Memory B cell (primary cell): ENCODE data around the gene AXDND1.
"Not testable (repeated sequence)": the region's sequence is repeated elsewhere in the genome, so short reads cannot be mapped to it uniquely, and the experiment has no call there.

ENCODE experiments used
- ATAC-seq: fragments of 150-1000 bp; cut with Tn5 transposase; 2 replicates; pipeline ENCODE4 v1.10.0; 2021; ENCODE audit warnings: low read depth, mild to moderate bottlenecking, moderate library complexity
- DNase-seq, 2 donors: peaks; one replicate each; pipeline ENCODE4 v3.0.0; 2022; ENCODE audit warnings: low spot score in 2 of 2
- H3K27ac Mint-ChIP-seq: one replicate; pipeline ENCODE4 v1.8.0; 2022; ENCODE audit warnings: mild to moderate bottlenecking, moderate library complexity, mixed read lengths
- H3K27me3 Mint-ChIP-seq: one replicate; pipeline ENCODE4 v1.8.0; 2022; ENCODE audit warnings: mixed read lengths
- H3K36me3 Mint-ChIP-seq: one replicate; pipeline ENCODE4 v1.8.0; 2022; ENCODE audit warnings: mild to moderate bottlenecking, mixed read lengths
- H3K4me1 Mint-ChIP-seq: one replicate; pipeline ENCODE4 v1.8.0; 2022; ENCODE audit warnings: mixed read lengths
- H3K4me3 Mint-ChIP-seq: one replicate; pipeline ENCODE4 v1.8.0; 2022; ENCODE audit warnings: mild to moderate bottlenecking, moderate library complexity, mixed read lengths
- H3K9me3 Mint-ChIP-seq: one replicate; pipeline ENCODE4 v1.8.0; 2022; ENCODE audit warnings: mixed read lengths

AXDND1 gene

GRCh38 chr1:179399399-179399798, 33.6 kb downstream of the AXDND1 start:
- ATAC-seq, H3K27me3 Mint-ChIP-seq: not testable (repeated sequence)

GRCh38 chr1:179417760-179418159, 52.0 kb downstream of the AXDND1 start:
- H3K4me3 Mint-ChIP-seq, H3K9me3 Mint-ChIP-seq, H3K36me3 Mint-ChIP-seq, H3K27me3 Mint-ChIP-seq, ATAC-seq, DNase-seq, H3K27ac Mint-ChIP-seq, H3K4me1 Mint-ChIP-seq: not testable (repeated sequence)

More at GRCh38 chr1:179399399-179399798, 33.6 kb downstream of the AXDND1 start:
- not testable (repeated sequence) for H3K4me3 Mint-ChIP-seq, H3K4me1 Mint-ChIP-seq, H3K27ac Mint-ChIP-seq, DNase-seq, H3K9me3 Mint-ChIP-seq, H3K36me3 Mint-ChIP-seq

GRCh38 chr1:179418706-179419105, 52.9 kb downstream of the AXDND1 start:
- not testable (repeated sequence) for H3K36me3 Mint-ChIP-seq

GRCh38 chr1:179424610-179425009, 58.8 kb downstream of the AXDND1 start:
- Mint-ChIP-seq H3K4me3 (no peak overlapping the region), H3K36me3 (peaks cover 14% of the 10 kb centered on the region), H3K9me3 (peaks cover 15% of the 10 kb centered on the region), H3K27me3 (no peaks in the 10 kb centered on the region), H3K27ac (no peak overlapping the region), H3K4me1 (no peaks in the 10 kb centered on the region)
- DNase-seq (no peak), ATAC-seq (no peak)

More at GRCh38 chr1:179418706-179419105, 52.9 kb downstream of the AXDND1 start:
- ATAC-seq, H3K4me1 Mint-ChIP-seq, H3K27me3 Mint-ChIP-seq, H3K4me3 Mint-ChIP-seq, DNase-seq, H3K27ac Mint-ChIP-seq, H3K9me3 Mint-ChIP-seq: not testable (repeated sequence)

GRCh38 chr1:179425186-179425585, 59.4 kb downstream of the AXDND1 start:
- Mint-ChIP-seq H3K27me3 (no peaks in the 10 kb centered on the region), H3K36me3 (peaks cover 14% of the 10 kb centered on the region), H3K4me1 (no peaks in the 10 kb centered on the region), H3K4me3 (no peak overlapping the region), H3K27ac (no peak overlapping the region), H3K9me3 (peaks cover 15% of the 10 kb centered on the region)
- no peak for ATAC-seq
- DNase-seq, result no peak

- Mint-ChIP-seq H3K9me3 (no peaks in the 10 kb centered on the region), H3K27me3 (peaks cover 16% of the 10 kb centered on the region), H3K4me1 (no peaks in the 10 kb centered on the region), H3K27ac (no peak overlapping the region), H3K36me3 (peaks cover 6% of the 10 kb centered on the region), H3K4me3 (no peak overlapping the region)
- no peak for DNase-seq
- ATAC-seq, result no peak
Observed at GRCh38 chr1:179437171-179437570, 71.4 kb downstream of the AXDND1 start.

- H3K9me3 Mint-ChIP-seq, H3K4me3 Mint-ChIP-seq, H3K27me3 Mint-ChIP-seq, H3K27ac Mint-ChIP-seq, ATAC-seq, DNase-seq, H3K4me1 Mint-ChIP-seq, H3K36me3 Mint-ChIP-seq: not testable (repeated sequence)
Observed at GRCh38 chr1:179439646-179440045, 73.9 kb downstream of the AXDND1 start.

- H3K4me1 Mint-ChIP-seq, H3K4me3 Mint-ChIP-seq, H3K36me3 Mint-ChIP-seq, DNase-seq, ATAC-seq, H3K27me3 Mint-ChIP-seq, H3K9me3 Mint-ChIP-seq, H3K27ac Mint-ChIP-seq: not testable (repeated sequence)
Observed at GRCh38 chr1:179440301-179440700, 74.5 kb downstream of the AXDND1 start.

- Mint-ChIP-seq H3K9me3 (no peaks in the 10 kb centered on the region), H3K27me3 (peaks cover 8% of the 10 kb centered on the region), H3K27ac (no peak overlapping the region)
Observed at GRCh38 chr1:179440971-179441370, 75.2 kb downstream of the AXDND1 start.

GRCh38 chr1:179441501-179441900, 75.7 kb downstream of the AXDND1 start:
- no peak overlapping the region for H3K27ac Mint-ChIP-seq
- H3K4me1 Mint-ChIP-seq, result no peaks in the 10 kb centered on the region
- H3K27me3 Mint-ChIP-seq, result peaks cover 4% of the 10 kb centered on the region
- H3K36me3 Mint-ChIP-seq, result no peaks in the 10 kb centered on the region
- no peaks in the 10 kb centered on the region for H3K9me3 Mint-ChIP-seq
- DNase-seq (no peak), ATAC-seq (no peak)
- no peak overlapping the region for H3K4me3 Mint-ChIP-seq

More at GRCh38 chr1:179440971-179441370, 75.2 kb downstream of the AXDND1 start:
- no peak overlapping the region for H3K4me3 Mint-ChIP-seq
- ATAC-seq (no peak), DNase-seq (no peak)
- H3K4me1 Mint-ChIP-seq, result no peaks in the 10 kb centered on the region
- H3K36me3 Mint-ChIP-seq, result no peaks in the 10 kb centered on the region

GRCh38 chr1:179442846-179443245, 77.1 kb downstream of the AXDND1 start:
- ATAC-seq, H3K9me3 Mint-ChIP-seq, DNase-seq, H3K36me3 Mint-ChIP-seq, H3K27me3 Mint-ChIP-seq, H3K27ac Mint-ChIP-seq, H3K4me1 Mint-ChIP-seq, H3K4me3 Mint-ChIP-seq: not testable (repeated sequence)

GRCh38 chr1:179445593-179445992, 79.8 kb downstream of the AXDND1 start:
- DNase-seq (no peak), ATAC-seq (no peak)
- H3K4me1 Mint-ChIP-seq, result no peaks in the 10 kb centered on the region
- H3K9me3 Mint-ChIP-seq, result no peaks in the 10 kb centered on the region
- H3K27me3 Mint-ChIP-seq, result peaks cover 6% of the 10 kb centered on the region
- H3K27ac Mint-ChIP-seq, result no peak overlapping the region
- H3K4me3 Mint-ChIP-seq, result no peak overlapping the region
- H3K36me3 Mint-ChIP-seq, result no peaks in the 10 kb centered on the region

- H3K36me3 Mint-ChIP-seq, result peaks cover 7% of the 10 kb centered on the region
- no peak overlapping the region for H3K4me3 Mint-ChIP-seq
- peaks cover 11% of the 10 kb centered on the region for H3K27me3 Mint-ChIP-seq
- DNase-seq (peak in 1 of 2 donors; percentile 1), ATAC-seq (no peak)
- H3K4me1 Mint-ChIP-seq, result no peaks in the 10 kb centered on the region
- peaks cover 2% of the 10 kb centered on the region for H3K9me3 Mint-ChIP-seq
- H3K27ac Mint-ChIP-seq, result no peak overlapping the region
Observed at GRCh38 chr1:179447489-179447888, 81.7 kb downstream of the AXDND1 start.

GRCh38 chr1:179448437-179449149, 82.8 kb downstream of the AXDND1 start:
- peaks cover 13% of the 10 kb centered on the region for H3K27me3 Mint-ChIP-seq
- H3K27ac Mint-ChIP-seq, result no peak overlapping the region
- H3K36me3 Mint-ChIP-seq, result peaks cover 7% of the 10 kb centered on the region
- peaks cover 2% of the 10 kb centered on the region for H3K9me3 Mint-ChIP-seq
- H3K4me3 Mint-ChIP-seq, result no peak overlapping the region
- ATAC-seq (no peak), DNase-seq (no peak)
- H3K4me1 Mint-ChIP-seq, result no peaks in the 10 kb centered on the region

GRCh38 chr1:179459606-179460206, 93.9 kb downstream of the AXDND1 start:
- H3K4me3 Mint-ChIP-seq, result not testable (repeated sequence)

More at GRCh38 chr1:179459606-179460206, 93.9 kb downstream of the AXDND1 start:
- not testable (repeated sequence) for H3K27me3 Mint-ChIP-seq, H3K4me1 Mint-ChIP-seq, ATAC-seq, H3K9me3 Mint-ChIP-seq, DNase-seq, H3K27ac Mint-ChIP-seq, H3K36me3 Mint-ChIP-seq
